ENCODE measurements around the gene ADCY2. TPM values are rescaled to one million over a fixed set of nuclear protein-coding genes. Genes with fewer than 3 reads are reported as not detected.

The ADCY2 gene
- polyA plus RNA-seq, 1 of the 3 experiments (the other 2 are of a cell fraction): not detected

DNA sequence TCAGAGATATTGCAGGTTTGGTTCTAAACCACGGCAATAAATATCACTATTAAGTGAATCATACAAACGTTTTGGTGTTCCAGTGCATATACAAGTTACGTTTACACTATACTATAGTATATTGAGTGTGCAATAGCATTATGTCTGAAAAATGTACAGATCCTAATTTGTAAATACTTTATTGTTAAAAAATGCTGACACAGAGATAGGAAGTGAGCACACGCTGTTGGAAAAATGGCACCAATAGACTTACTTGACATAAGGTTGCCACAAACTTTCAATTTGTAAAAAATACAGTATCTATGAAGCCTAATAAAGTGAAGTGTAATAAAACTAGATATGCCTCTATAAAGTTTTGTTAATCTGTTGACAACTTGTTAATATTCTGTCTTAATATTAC is 439.0 kb downstream of the ADCY2 start:
- WGBS (ENCODE audit: low lambda C conversion rate): 38% methylated on average over 4 of the region's 4 CpGs

DNA sequence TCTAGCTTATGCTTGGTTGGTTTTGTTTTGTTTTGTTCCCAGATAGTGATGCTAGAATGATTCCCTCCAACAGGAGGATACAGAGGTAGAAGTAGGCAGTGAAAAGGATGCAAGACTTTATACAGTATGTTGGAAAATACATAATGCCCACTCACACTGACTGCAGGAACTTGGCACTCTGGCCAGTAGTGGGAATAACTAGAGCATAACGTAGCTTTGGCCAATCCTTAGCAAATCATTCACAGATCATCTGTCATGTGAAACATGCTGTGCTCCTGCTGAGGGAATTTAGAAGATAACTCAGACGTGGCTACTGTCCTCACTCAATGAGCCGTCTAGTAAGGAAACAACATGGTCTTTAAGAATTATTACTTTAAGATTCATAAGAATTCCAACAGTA is 441.5 kb downstream of the ADCY2 start:
- TF ChIP-seq MXI1 (IDR thresholded peaks at IDR 0.05; ENCODE audit: low read depth, low read length): no peak
- TF ChIP-seq, protein P1, sequence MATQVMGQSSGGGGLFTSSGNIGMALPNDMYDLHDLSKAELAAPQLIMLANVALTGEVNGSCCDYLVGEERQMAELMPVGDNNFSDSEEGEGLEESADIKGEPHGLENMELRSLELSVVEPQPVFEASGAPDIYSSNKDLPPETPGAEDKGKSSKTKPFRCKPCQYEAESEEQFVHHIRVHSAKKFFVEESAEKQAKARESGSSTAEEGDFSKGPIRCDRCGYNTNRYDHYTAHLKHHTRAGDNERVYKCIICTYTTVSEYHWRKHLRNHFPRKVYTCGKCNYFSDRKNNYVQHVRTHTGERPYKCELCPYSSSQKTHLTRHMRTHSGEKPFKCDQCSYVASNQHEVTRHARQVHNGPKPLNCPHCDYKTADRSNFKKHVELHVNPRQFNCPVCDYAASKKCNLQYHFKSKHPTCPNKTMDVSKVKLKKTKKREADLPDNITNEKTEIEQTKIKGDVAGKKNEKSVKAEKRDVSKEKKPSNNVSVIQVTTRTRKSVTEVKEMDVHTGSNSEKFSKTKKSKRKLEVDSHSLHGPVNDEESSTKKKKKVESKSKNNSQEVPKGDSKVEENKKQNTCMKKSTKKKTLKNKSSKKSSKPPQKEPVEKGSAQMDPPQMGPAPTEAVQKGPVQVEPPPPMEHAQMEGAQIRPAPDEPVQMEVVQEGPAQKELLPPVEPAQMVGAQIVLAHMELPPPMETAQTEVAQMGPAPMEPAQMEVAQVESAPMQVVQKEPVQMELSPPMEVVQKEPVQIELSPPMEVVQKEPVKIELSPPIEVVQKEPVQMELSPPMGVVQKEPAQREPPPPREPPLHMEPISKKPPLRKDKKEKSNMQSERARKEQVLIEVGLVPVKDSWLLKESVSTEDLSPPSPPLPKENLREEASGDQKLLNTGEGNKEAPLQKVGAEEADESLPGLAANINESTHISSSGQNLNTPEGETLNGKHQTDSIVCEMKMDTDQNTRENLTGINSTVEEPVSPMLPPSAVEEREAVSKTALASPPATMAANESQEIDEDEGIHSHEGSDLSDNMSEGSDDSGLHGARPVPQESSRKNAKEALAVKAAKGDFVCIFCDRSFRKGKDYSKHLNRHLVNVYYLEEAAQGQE (IDR thresholded peaks at IDR 0.05; ENCODE audit: low read depth, low read length): no peak
- TF ChIP-seq, protein P2, sequence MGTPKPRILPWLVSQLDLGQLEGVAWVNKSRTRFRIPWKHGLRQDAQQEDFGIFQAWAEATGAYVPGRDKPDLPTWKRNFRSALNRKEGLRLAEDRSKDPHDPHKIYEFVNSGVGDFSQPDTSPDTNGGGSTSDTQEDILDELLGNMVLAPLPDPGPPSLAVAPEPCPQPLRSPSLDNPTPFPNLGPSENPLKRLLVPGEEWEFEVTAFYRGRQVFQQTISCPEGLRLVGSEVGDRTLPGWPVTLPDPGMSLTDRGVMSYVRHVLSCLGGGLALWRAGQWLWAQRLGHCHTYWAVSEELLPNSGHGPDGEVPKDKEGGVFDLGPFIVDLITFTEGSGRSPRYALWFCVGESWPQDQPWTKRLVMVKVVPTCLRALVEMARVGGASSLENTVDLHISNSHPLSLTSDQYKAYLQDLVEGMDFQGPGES (IDR thresholded peaks at IDR 0.05; ENCODE audit: low read depth, low read length): no peak
- no peak for TF ChIP-seq MEF2A (IDR thresholded peaks at IDR 0.05; ENCODE audit: borderline replicate concordance, low read depth)
- TF ChIP-seq, protein P3, sequence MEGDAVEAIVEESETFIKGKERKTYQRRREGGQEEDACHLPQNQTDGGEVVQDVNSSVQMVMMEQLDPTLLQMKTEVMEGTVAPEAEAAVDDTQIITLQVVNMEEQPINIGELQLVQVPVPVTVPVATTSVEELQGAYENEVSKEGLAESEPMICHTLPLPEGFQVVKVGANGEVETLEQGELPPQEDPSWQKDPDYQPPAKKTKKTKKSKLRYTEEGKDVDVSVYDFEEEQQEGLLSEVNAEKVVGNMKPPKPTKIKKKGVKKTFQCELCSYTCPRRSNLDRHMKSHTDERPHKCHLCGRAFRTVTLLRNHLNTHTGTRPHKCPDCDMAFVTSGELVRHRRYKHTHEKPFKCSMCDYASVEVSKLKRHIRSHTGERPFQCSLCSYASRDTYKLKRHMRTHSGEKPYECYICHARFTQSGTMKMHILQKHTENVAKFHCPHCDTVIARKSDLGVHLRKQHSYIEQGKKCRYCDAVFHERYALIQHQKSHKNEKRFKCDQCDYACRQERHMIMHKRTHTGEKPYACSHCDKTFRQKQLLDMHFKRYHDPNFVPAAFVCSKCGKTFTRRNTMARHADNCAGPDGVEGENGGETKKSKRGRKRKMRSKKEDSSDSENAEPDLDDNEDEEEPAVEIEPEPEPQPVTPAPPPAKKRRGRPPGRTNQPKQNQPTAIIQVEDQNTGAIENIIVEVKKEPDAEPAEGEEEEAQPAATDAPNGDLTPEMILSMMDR (IDR thresholded peaks at IDR 0.05): no peak
- no peak for TF ChIP-seq TAF1 (IDR thresholded peaks at IDR 0.05; ENCODE audit: borderline replicate concordance, low read depth, low read length)
- TF ChIP-seq TCF12 (IDR thresholded peaks at IDR 0.05): no peak
- no peak for TF ChIP-seq NRF1 (IDR thresholded peaks at IDR 0.05; ENCODE audit: low read depth, low read length)
- no peak for TF ChIP-seq RCOR1 (IDR thresholded peaks at IDR 0.05; ENCODE audit: low read length)
- no peaks in the 10 kb centered on the region; the same call in 1 of the 2 replicates for H3K27me3 ChIP-seq (ENCODE audit: insufficient read depth)
- H2AFZ ChIP-seq (ENCODE audit: low read depth): no peak overlapping the region
- H3K9ac ChIP-seq: no peak overlapping the region
- no peaks in the 10 kb centered on the region for H3K9me3 ChIP-seq
- H3F3A ChIP-seq (replicated peaks; ENCODE audit: insufficient read depth): no peaks in the 10 kb centered on the region
- H4K20me1 ChIP-seq (ENCODE audit: insufficient read depth): no peaks in the 10 kb centered on the region
- ChIA-PET POLR2A (no interaction called here), CTCF (interaction anchor here (1.5 kb wide), 2 partner anchors 9 to 22 kb away, joined by 3 to 6 read pairs; no protein-coding TSS in a partner anchor)
- H3K4me3 ChIP-seq (ENCODE audit: low read depth in 2 of 2, low read length in 1 of 2): no peak overlapping the region
- no peaks in the 10 kb centered on the region for H3K79me2 ChIP-seq (ENCODE audit: insufficient read depth)
- H3K4me1 ChIP-seq (ENCODE audit: control insufficient read depth in 1 of 2, insufficient read depth in 2 of 2, low read depth in 1 of 2, low read length in 1 of 2): no peaks in the 10 kb centered on the region
- no peaks in the 10 kb centered on the region for H3K9me2 ChIP-seq
- no peak for DNase-seq
- WGBS (ENCODE audit: low lambda C conversion rate): 14% methylated on average over 3 of the region's 3 CpGs
- no peak overlapping the region for H3K4me2 ChIP-seq
- no peak overlapping the region for H3K27ac ChIP-seq (ENCODE audit: low read depth in 2 of 2, low read length in 1 of 2)
- no peaks in the 10 kb centered on the region for H3K36me3 ChIP-seq (replicated peaks in 1 of 2; ENCODE audit: control insufficient read depth in 1 of 2, insufficient read depth in 2 of 2, low read length in 1 of 2)

More for the DNA sequence above, 439.0 kb downstream of the ADCY2 start:
- TF ChIP-seq NRF1 (IDR thresholded peaks at IDR 0.05; ENCODE audit: low read depth, low read length) (no peak), EP300 (IDR thresholded peaks at IDR 0.05; ENCODE audit: borderline replicate concordance in 1 of 2, low read depth in 1 of 2, low read length in 1 of 2) (no peak), SIN3A (IDR thresholded peaks at IDR 0.05; ENCODE audit: borderline replicate concordance, low read depth, low read length) (no peak), POLR2AphosphoS5 (IDR thresholded peaks at IDR 0.05; ENCODE audit: low read depth, low read length) (no peak), CHD2 (IDR thresholded peaks at IDR 0.05; ENCODE audit: low read length, partially characterized antibody) (no peak)
- TF ChIP-seq, protein P4, sequence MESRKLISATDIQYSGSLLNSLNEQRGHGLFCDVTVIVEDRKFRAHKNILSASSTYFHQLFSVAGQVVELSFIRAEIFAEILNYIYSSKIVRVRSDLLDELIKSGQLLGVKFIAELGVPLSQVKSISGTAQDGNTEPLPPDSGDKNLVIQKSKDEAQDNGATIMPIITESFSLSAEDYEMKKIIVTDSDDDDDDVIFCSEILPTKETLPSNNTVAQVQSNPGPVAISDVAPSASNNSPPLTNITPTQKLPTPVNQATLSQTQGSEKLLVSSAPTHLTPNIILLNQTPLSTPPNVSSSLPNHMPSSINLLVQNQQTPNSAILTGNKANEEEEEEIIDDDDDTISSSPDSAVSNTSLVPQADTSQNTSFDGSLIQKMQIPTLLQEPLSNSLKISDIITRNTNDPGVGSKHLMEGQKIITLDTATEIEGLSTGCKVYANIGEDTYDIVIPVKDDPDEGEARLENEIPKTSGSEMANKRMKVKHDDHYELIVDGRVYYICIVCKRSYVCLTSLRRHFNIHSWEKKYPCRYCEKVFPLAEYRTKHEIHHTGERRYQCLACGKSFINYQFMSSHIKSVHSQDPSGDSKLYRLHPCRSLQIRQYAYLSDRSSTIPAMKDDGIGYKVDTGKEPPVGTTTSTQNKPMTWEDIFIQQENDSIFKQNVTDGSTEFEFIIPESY (IDR thresholded peaks at IDR 0.05; ENCODE audit: borderline replicate concordance, low read depth): no peak
- TF ChIP-seq, protein P5, sequence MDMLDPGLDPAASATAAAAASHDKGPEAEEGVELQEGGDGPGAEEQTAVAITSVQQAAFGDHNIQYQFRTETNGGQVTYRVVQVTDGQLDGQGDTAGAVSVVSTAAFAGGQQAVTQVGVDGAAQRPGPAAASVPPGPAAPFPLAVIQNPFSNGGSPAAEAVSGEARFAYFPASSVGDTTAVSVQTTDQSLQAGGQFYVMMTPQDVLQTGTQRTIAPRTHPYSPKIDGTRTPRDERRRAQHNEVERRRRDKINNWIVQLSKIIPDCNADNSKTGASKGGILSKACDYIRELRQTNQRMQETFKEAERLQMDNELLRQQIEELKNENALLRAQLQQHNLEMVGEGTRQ (IDR thresholded peaks at IDR 0.05; ENCODE audit: borderline replicate concordance, low read depth, low read length): no peak
- Histone ChIP-seq H2AFZ (ENCODE audit: low read depth) (no peak overlapping the region), H3K9me3 (no peaks in the 10 kb centered on the region), H3K36me3 (replicated peaks in 1 of 2; ENCODE audit: control insufficient read depth in 1 of 2, insufficient read depth in 2 of 2, low read length in 1 of 2) (no peaks in the 10 kb centered on the region), H3K4me2 (no peak overlapping the region), H3K27me3 (ENCODE audit: insufficient read depth) (peaks cover 11% of the 10 kb centered on the region; the same call in 1 of the 2 replicates), H3K9me2 (no peaks in the 10 kb centered on the region), H3K79me2 (ENCODE audit: insufficient read depth) (no peaks in the 10 kb centered on the region), H3F3A (replicated peaks; ENCODE audit: insufficient read depth) (no peaks in the 10 kb centered on the region), H4K20me1 (ENCODE audit: insufficient read depth) (no peaks in the 10 kb centered on the region), H3K9ac (no peak overlapping the region), H3K27ac (ENCODE audit: low read depth in 2 of 2, low read length in 1 of 2) (no peak overlapping the region), H3K4me3 (ENCODE audit: low read depth in 2 of 2, low read length in 1 of 2) (no peak overlapping the region), H3K4me1 (ENCODE audit: control insufficient read depth in 1 of 2, insufficient read depth in 2 of 2, low read depth in 1 of 2, low read length in 1 of 2) (no peaks in the 10 kb centered on the region)
- DNase-seq: no peak
- ChIA-PET POLR2A (no interaction called here), CTCF (interaction anchor here (1.0 kb wide), 1 partner anchor 11 kb away, joined by 3 read pairs; no protein-coding TSS in a partner anchor)

Data from SK-N-SH (cell line).